Stomach smooth muscle (tissue), 2 donors: ENCODE measurements around the gene AHR.

ENCODE experiments used
- H3K27ac ChIP-seq: one replicate; pipeline ENCODE4 v1.7.0; 2013; ENCODE audit warnings: mild to moderate bottlenecking, low read length, inconsistent platforms
- H3K27me3 ChIP-seq, 2 donors: one replicate each; pipeline ENCODE4 v1.7.0; 2013; ENCODE audit warnings: low read length in 2 of 2; ENCODE audit not compliant: insufficient read depth in 2 of 2, control insufficient read depth in 1 of 2
- H3K36me3 ChIP-seq, 2 donors: one replicate each; pipeline ENCODE4 v1.7.0; 2013; ENCODE audit warnings: low read length in 2 of 2; ENCODE audit not compliant: control insufficient read depth in 2 of 2, insufficient read depth in 2 of 2
- H3K4me1 ChIP-seq: one replicate; pipeline ENCODE4 v1.7.0; 2013; ENCODE audit warnings: low read length; ENCODE audit not compliant: control insufficient read depth, insufficient read depth
- H3K4me3 ChIP-seq, 2 donors: one replicate each; pipeline ENCODE4 v1.7.0; 2013; ENCODE audit warnings: low read length in 2 of 2
- H3K9ac ChIP-seq, 2 donors: one replicate each; pipeline ENCODE4 v1.7.0; 2013; ENCODE audit warnings: low read length in 2 of 2, mild to moderate bottlenecking in 1 of 2
- H3K9me3 ChIP-seq, 2 donors: one replicate each; pipeline ENCODE4 v1.7.0; 2013; ENCODE audit warnings: low read length in 2 of 2; ENCODE audit not compliant: control insufficient read depth in 2 of 2
- donor health status: healthy.
- donor health status: Pancreatic carcinoma.

AHR gene

GRCh38 chr7:17298102-17298839 lies at the start of gene AHR:
AHR (plus strand) TSS chr7:17298652; CDS start chr7:17299265, 613 bp downstream.
- peak within 1 kb of the TSS; percentile 69 to 84 for H3K4me3 ChIP-seq
- no peaks in the 10 kb centered on the region for H3K27me3 ChIP-seq
- H3K9me3 ChIP-seq: no peaks in the 10 kb centered on the region
- H3K36me3 ChIP-seq: no peaks in the 10 kb centered on the region
- H3K4me1 ChIP-seq: no peaks in the 10 kb centered on the region
- H3K9ac ChIP-seq: peak within 1 kb of the TSS; percentile 55 to 77
- H3K27ac ChIP-seq: peak within 1 kb of the TSS; percentile 46

DNA sequence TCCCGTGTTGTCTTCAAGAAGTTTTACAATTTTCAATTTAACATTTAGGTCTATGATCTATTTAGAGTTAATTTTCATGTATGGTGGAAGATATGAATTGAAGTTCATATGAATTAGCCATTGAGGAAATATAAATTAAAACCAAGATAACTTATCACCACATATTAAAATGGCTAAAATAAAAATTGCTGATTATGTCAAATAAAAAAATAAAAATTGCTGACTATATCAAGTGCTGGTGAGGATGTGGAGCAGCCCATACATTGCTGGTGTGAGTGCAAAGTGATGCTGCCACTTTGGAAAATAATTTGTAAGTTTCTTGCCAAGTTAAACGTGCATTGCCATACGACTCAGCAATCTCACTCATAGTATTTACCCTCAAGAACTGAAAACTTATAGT lies 44.6 kb upstream of the AHR start:
- Histone ChIP-seq H3K36me3 (no peaks in the 10 kb centered on the region), H3K9ac (no peak overlapping the region), H3K27ac (no peak overlapping the region), H3K4me3 (no peak overlapping the region), H3K4me1 (no peaks in the 10 kb centered on the region), H3K27me3 (no peaks in the 10 kb centered on the region), H3K9me3 (no peaks in the 10 kb centered on the region)

DNA sequence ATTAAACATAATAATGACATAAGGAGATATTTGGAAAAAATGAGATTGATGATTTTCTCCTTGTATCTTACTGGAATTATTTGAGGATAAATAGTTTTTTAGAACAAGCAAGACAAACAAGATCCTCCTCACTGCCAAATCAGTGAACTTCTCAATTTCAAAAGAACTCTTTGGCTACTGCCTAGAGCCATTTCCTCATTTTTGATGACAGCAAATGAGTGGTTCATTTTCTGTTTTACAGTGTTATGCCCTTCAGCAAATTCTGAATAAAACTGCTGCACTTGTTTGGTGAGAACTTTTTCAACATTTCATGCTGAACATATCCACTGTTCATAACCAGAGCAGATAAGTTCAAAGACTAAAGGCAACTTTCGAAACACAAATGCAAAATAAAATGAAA lies 42.5 kb upstream of the AHR start:
- Histone ChIP-seq H3K4me1 (no peaks in the 10 kb centered on the region), H3K36me3 (no peaks in the 10 kb centered on the region), H3K27ac (no peak overlapping the region), H3K9ac (no peak overlapping the region), H3K9me3 (no peaks in the 10 kb centered on the region), H3K4me3 (no peak overlapping the region), H3K27me3 (no peaks in the 10 kb centered on the region)

- Histone ChIP-seq H3K27ac (no peak overlapping the region), H3K9ac (no peak overlapping the region), H3K9me3 (no peaks in the 10 kb centered on the region), H3K4me3 (no peak overlapping the region), H3K36me3 (no peaks in the 10 kb centered on the region), H3K4me1 (no peaks in the 10 kb centered on the region), H3K27me3 (no peaks in the 10 kb centered on the region)
These were observed 42.1 kb upstream of the AHR start for GRCh38 chr7:17256375-17256774.

DNA sequence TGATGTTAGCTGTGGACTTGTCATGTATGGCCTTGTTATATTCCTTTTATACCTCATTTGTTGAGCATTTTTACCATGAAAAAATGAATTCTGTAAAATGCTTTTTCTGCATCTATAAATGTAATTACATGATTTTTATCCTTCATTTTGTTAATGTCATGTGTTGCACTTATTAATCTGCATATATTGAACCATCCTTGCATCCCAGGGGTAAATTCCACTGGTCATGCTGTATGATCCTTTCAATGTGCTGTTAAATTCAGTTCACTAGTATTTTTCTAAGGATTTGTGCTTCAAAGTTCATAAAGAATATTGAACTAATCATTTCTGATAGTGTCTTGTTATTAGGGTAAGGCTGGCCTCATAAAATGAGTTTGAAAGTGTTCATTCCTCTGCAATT lies 31.9 kb upstream of the AHR start:
- peaks cover 0 to 10% of the 10 kb centered on the region in 2 donors for H3K9me3 ChIP-seq
- H3K4me3 ChIP-seq: no peak overlapping the region

GRCh38 chr7:17269341-17270221 lies 28.9 kb upstream of the AHR start:
- Histone ChIP-seq H3K9ac (no peak overlapping the region), H3K9me3 (peaks cover 0 to 10% of the 10 kb centered on the region in 2 donors), H3K4me3 (no peak overlapping the region), H3K4me1 (no peaks in the 10 kb centered on the region), H3K27me3 (no peaks in the 10 kb centered on the region), H3K27ac (no peak overlapping the region), H3K36me3 (no peaks in the 10 kb centered on the region)

More for the DNA sequence above, 31.9 kb upstream of the AHR start:
- Histone ChIP-seq H3K27ac (no peak overlapping the region), H3K27me3 (no peaks in the 10 kb centered on the region), H3K36me3 (no peaks in the 10 kb centered on the region), H3K9ac (no peak overlapping the region), H3K4me1 (no peaks in the 10 kb centered on the region)

GRCh38 chr7:17274551-17275245 lies 23.8 kb upstream of the AHR start:
- Histone ChIP-seq H3K36me3 (no peaks in the 10 kb centered on the region), H3K4me3 (no peak overlapping the region), H3K4me1 (no peaks in the 10 kb centered on the region), H3K27ac (no peak overlapping the region), H3K27me3 (no peaks in the 10 kb centered on the region), H3K9me3 (peaks cover 0 to 6% of the 10 kb centered on the region in 2 donors), H3K9ac (no peak overlapping the region)

- H3K9me3 ChIP-seq: no peaks in the 10 kb centered on the region
- no peaks in the 10 kb centered on the region for H3K36me3 ChIP-seq
- no peaks in the 10 kb centered on the region for H3K4me1 ChIP-seq
- H3K9ac ChIP-seq: no peak overlapping the region
- H3K27ac ChIP-seq: no peak overlapping the region
- no peaks in the 10 kb centered on the region for H3K27me3 ChIP-seq
- H3K4me3 ChIP-seq: no peak overlapping the region
These were observed 22.4 kb upstream of the AHR start for GRCh38 chr7:17275749-17276671.

GRCh38 chr7:17279061-17279460 lies 19.4 kb upstream of the AHR start:
- Histone ChIP-seq H3K27me3 (no peaks in the 10 kb centered on the region), H3K9me3 (no peaks in the 10 kb centered on the region), H3K36me3 (no peaks in the 10 kb centered on the region), H3K27ac (no peak overlapping the region), H3K9ac (no peak overlapping the region), H3K4me1 (no peaks in the 10 kb centered on the region), H3K4me3 (no peak overlapping the region)
